AG08396 (cell line): ENCODE data around the gene SF1.

Experiments used
- DNase-seq: peaks from one replicate; pipeline ENCODE4 v3.0.0; 2012; ENCODE audit warnings: low spot score, mixed read lengths

SF1 gene

GRCh38 chr11:64801561-64802369 is 23.4 kb upstream of the SF1 start:
- DNase-seq, result no peak

- DNase-seq, result no peak
Observed at GRCh38 chr11:64801158-64801464, 22.8 kb upstream of the SF1 start.

- DNase-seq, result no peak
Observed at GRCh38 chr11:64800303-64801157, 22.2 kb upstream of the SF1 start.

GRCh38 chr11:64799623-64800302 is 21.4 kb upstream of the SF1 start:
- no peak for DNase-seq

- DNase-seq, result no peak
Observed at GRCh38 chr11:64799256-64799622, 20.9 kb upstream of the SF1 start.

- DNase-seq, result no peak
Observed at GRCh38 chr11:64796757-64797541, 18.6 kb upstream of the SF1 start.

- no peak for DNase-seq
Observed at GRCh38 chr11:64796047-64796756, 17.9 kb upstream of the SF1 start.

GRCh38 chr11:64794526-64794925 is 16.2 kb upstream of the SF1 start:
- DNase-seq, result no peak

GRCh38 chr11:64793271-64794160 is 15.2 kb upstream of the SF1 start:
- DNase-seq, result no peak

- DNase-seq, result no peak
Observed at GRCh38 chr11:64792482-64792881, 14.1 kb upstream of the SF1 start.

GRCh38 chr11:64791781-64792291 is 13.5 kb upstream of the SF1 start:
- DNase-seq, result no peak

GRCh38 chr11:64790205-64791095 is 12.1 kb upstream of the SF1 start:
- DNase-seq, result no peak

- DNase-seq, result no peak
Observed at GRCh38 chr11:64789331-64790204, 11.2 kb upstream of the SF1 start.

GRCh38 chr11:64788321-64789215 is 10.2 kb upstream of the SF1 start:
- no peak for DNase-seq

- DNase-seq, result peak; percentile 87
Observed at GRCh38 chr11:64787526-64788320, 9.4 kb upstream of the SF1 start.

GRCh38 chr11:64786308-64786707 is 8.0 kb upstream of the SF1 start:
- no peak for DNase-seq
